ENCODE data around the gene PMM1. TPM values are rescaled to one million over a fixed set of nuclear protein-coding genes. Genes with fewer than 3 reads are reported as not detected.
A peak's percentile ranks its signal among the peaks of the same experiment; 100 is the strongest.

PMM1 gene
- total and polyA plus RNA-seq, 2 of the 13 experiments (the other 11 are each of a cell fraction or from before 2014, with no cell fraction given) = 17.8 to 95.6 TPM

DNA sequence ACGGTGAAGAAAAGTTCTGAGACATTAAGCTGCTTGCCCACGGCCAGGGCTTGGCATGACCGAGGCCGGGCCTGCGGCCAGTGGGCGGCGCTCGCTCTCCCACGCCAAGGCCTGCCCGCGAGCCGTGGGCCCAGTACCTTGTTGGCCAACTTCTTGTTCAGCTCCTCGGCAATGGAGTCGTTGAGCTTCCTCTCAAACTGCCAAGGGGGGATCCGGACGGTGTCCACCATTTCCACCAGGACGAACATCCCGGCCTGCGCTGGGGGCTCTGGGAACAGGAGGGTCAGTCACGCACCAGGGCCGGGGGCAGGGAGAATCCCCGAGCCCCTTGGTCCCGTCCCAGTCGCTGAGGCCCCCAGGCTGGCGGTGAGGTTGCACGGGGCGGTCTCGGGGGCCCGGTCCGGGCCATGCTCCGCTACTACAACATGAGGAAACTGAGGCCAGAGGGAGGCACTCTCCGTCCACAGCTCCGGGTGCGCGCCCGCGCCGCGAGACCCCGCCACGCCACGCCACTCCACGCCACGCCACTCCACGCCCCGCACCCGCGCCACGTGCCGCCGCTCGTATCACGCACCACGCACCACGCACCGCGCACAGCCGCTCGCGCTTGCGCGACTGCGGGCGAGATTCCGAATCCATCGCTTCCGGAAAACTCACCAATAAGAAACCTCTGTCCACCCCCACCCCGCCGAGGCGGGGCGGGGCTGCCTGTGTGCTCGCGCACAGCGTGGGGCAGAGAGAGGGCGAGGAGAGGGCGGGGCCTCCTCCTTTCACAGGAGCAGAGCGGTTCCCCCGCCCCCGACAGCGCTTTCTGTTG, 45.6 kb downstream of the PMM1 start, which contains the start of gene POLR3H (continued):
- TF ChIP-seq SP140L (CRISPR knock-in tag; IDR thresholded peaks at IDR 0.05; ENCODE audit: borderline replicate concordance) (no peak), ZNF891 (CRISPR knock-in tag; IDR thresholded peaks at IDR 0.05) (peak; percentile 84; the same call in 1 of the 2 replicates), SMARCE1 (IDR thresholded peaks at IDR 0.05; ENCODE audit: borderline replicate concordance) (no peak), ZNF780A (CRISPR knock-in tag; IDR thresholded peaks at IDR 0.05) (0 out of 2 replicates have a peak, but pooled peaks have one; percentile 57), ARNTL (CRISPR knock-in tag; IDR thresholded peaks at IDR 0.05) (no peak), HNRNPL (IDR thresholded peaks at IDR 0.05; ENCODE audit: low read depth, low read length) (peak; percentile 78; the same call in 1 of the 2 replicates), SRSF9 (IDR thresholded peaks at IDR 0.05; ENCODE audit: borderline replicate concordance, insufficient read depth, low read depth, low read length, poor library complexity, severe bottlenecking) (no peak), ZFP41 (CRISPR knock-in tag; IDR thresholded peaks at IDR 0.05; ENCODE audit: borderline replicate concordance) (no peak), XBP1 (CRISPR knock-in tag; IDR thresholded peaks at IDR 0.05) (no peak), REL (CRISPR knock-in tag; conservative IDR thresholded peaks at IDR 0.05) (no peak), TGIF2 (CRISPR knock-in tag; IDR thresholded peaks at IDR 0.05) (no peak; the same call in 1 of the 2 replicates), KLF9 (CRISPR knock-in tag; IDR thresholded peaks at IDR 0.05; ENCODE audit: low read depth) (0 out of 2 replicates have a peak, but pooled peaks have one; percentile 32), KDM5A (IDR thresholded peaks at IDR 0.05; ENCODE audit: borderline replicate concordance, low read length) (peak; percentile 34; the same call in 1 of the 2 replicates), ZNF703 (CRISPR knock-in tag; IDR thresholded peaks at IDR 0.05; ENCODE audit: borderline replicate concordance) (no peak)
- TF ChIP-seq, protein P1, sequence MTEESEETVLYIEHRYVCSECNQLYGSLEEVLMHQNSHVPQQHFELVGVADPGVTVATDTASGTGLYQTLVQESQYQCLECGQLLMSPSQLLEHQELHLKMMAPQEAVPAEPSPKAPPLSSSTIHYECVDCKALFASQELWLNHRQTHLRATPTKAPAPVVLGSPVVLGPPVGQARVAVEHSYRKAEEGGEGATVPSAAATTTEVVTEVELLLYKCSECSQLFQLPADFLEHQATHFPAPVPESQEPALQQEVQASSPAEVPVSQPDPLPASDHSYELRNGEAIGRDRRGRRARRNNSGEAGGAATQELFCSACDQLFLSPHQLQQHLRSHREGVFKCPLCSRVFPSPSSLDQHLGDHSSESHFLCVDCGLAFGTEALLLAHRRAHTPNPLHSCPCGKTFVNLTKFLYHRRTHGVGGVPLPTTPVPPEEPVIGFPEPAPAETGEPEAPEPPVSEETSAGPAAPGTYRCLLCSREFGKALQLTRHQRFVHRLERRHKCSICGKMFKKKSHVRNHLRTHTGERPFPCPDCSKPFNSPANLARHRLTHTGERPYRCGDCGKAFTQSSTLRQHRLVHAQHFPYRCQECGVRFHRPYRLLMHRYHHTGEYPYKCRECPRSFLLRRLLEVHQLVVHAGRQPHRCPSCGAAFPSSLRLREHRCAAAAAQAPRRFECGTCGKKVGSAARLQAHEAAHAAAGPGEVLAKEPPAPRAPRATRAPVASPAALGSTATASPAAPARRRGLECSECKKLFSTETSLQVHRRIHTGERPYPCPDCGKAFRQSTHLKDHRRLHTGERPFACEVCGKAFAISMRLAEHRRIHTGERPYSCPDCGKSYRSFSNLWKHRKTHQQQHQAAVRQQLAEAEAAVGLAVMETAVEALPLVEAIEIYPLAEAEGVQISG (CRISPR knock-in tag; IDR thresholded peaks at IDR 0.05) = peak; percentile 52; the same call in 1 of the 2 replicates
- TF ChIP-seq, protein P2, sequence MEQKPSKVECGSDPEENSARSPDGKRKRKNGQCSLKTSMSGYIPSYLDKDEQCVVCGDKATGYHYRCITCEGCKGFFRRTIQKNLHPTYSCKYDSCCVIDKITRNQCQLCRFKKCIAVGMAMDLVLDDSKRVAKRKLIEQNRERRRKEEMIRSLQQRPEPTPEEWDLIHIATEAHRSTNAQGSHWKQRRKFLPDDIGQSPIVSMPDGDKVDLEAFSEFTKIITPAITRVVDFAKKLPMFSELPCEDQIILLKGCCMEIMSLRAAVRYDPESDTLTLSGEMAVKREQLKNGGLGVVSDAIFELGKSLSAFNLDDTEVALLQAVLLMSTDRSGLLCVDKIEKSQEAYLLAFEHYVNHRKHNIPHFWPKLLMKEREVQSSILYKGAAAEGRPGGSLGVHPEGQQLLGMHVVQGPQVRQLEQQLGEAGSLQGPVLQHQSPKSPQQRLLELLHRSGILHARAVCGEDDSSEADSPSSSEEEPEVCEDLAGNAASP (CRISPR knock-in tag; IDR thresholded peaks at IDR 0.05; ENCODE audit: borderline replicate concordance) = 0 out of 2 replicates have a peak, but pooled peaks have one; percentile 50
- TF ChIP-seq, protein P3, sequence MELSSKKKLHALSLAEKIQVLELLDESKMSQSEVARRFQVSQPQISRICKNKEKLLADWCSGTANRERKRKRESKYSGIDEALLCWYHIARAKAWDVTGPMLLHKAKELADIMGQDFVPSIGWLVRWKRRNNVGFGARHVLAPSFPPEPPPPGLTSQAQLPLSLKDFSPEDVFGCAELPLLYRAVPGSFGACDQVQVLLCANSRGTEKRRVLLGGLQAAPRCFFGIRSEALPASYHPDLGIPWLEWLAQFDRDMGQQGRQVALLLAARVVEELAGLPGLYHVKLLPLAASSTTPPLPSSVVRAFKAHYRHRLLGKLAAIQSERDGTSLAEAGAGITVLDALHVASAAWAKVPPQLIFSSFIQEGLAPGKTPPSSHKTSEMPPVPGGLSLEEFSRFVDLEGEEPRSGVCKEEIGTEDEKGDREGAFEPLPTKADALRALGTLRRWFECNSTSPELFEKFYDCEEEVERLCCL (CRISPR knock-in tag; IDR thresholded peaks at IDR 0.05; ENCODE audit: borderline replicate concordance) = no peak

Measured in HepG2 (cell line).